Renal cortex interstitium (tissue), 11 donors: ENCODE results near the gene FNDC3B. TPM values are rescaled to one million over a fixed set of nuclear protein-coding genes. Genes with fewer than 3 reads are reported as not detected.

Experiments used
- DNase-seq, 11 donors: peaks; one replicate each; pipeline ENCODE4 v3.0.0-alpha.2; 2013; ENCODE audit warnings: low read depth in 9 of 11, low spot score in 4 of 11; ENCODE audit errors: extremely low read depth in 1 of 11
- polyA plus RNA-seq, 3 donors: library from polyadenylated mRNA; unstranded; fragments of 120-200 nt; gene quantifications; one replicate each; pipeline ENCODE4 v1.2.1, GENCODE V29; 2013; ENCODE audit not compliant: insufficient read length in 3 of 3

The FNDC3B gene
- polyA plus RNA-seq, 3 donors = 55.0 to 61.0 (median 59.9) TPM

GRCh38 chr3:172150913-172151650, 111.7 kb downstream of the FNDC3B start:
- no peak for DNase-seq

- no peak for DNase-seq
These were observed 112.6 kb downstream of the FNDC3B start for GRCh38 chr3:172151651-172152649.

- no peak for DNase-seq
These were observed 113.5 kb downstream of the FNDC3B start for GRCh38 chr3:172152874-172153273.

GRCh38 chr3:172153335-172153861, 114.0 kb downstream of the FNDC3B start:
- peak in 7 of 11 donors; percentile 45 to 81 (median 70) for DNase-seq

- no peak for DNase-seq
These were observed 115.6 kb downstream of the FNDC3B start for GRCh38 chr3:172154768-172155664.

GRCh38 chr3:172155897-172156585, 116.7 kb downstream of the FNDC3B start:
- no peak for DNase-seq

- no peak for DNase-seq
These were observed 117.2 kb downstream of the FNDC3B start for GRCh38 chr3:172156586-172156955.

- no peak for DNase-seq
These were observed 118.3 kb downstream of the FNDC3B start for GRCh38 chr3:172157564-172158258.

- DNase-seq = no peak
These were observed 119.4 kb downstream of the FNDC3B start for GRCh38 chr3:172158741-172159140.

GRCh38 chr3:172159376-172159775, 120.0 kb downstream of the FNDC3B start:
- no peak for DNase-seq

GRCh38 chr3:172159962-172160538, 120.7 kb downstream of the FNDC3B start:
- DNase-seq = no peak

- no peak for DNase-seq
These were observed 121.9 kb downstream of the FNDC3B start for GRCh38 chr3:172161133-172161789.

- DNase-seq = no peak
These were observed 122.6 kb downstream of the FNDC3B start for GRCh38 chr3:172161959-172162358.

- DNase-seq = no peak
These were observed 123.9 kb downstream of the FNDC3B start for GRCh38 chr3:172163320-172163719.

GRCh38 chr3:172164620-172165362, 125.4 kb downstream of the FNDC3B start:
- DNase-seq = no peak

- no peak for DNase-seq
These were observed 126.9 kb downstream of the FNDC3B start for GRCh38 chr3:172166261-172166660.
